OCI-LY7 (cell line): ENCODE results near the gene COPE. TPM values are rescaled to one million over a fixed set of nuclear protein-coding genes. Genes with fewer than 3 reads are reported as not detected.
"Not testable (repeated sequence)": the region's sequence is repeated elsewhere in the genome, so short reads cannot be mapped to it uniquely, and the experiment has no call there.

Experiments
- BruUV-seq: library from RNA; stranded (reverse); fragments of 400-500 nt; replicated peaks from 2 replicates; lab custom pipeline; 2021; lab: Mats Ljungman, UMichigan
- CTCF ChIA-PET: fragments of 300-600 bp; sonication (Branson Sonifier 250); formaldehyde crosslinking; loops from one replicate; lab custom pipeline; 2022; ENCODE audit warnings: antibody characterized with exemption; ENCODE audit not compliant: unreplicated experiment; lab: Charles Lee
- POLR2A ChIA-PET: fragments of 300-600 bp; sonication (Branson Sonifier 250); formaldehyde crosslinking; loops from one replicate; lab custom pipeline; 2022; ENCODE audit warnings: antibody characterized with exemption; lab: Charles Lee
- DNase-seq: peaks from one replicate; pipeline ENCODE4 v3.0.0-alpha.2; 2015; ENCODE audit warnings: low spot score
- H2AFZ ChIP-seq: fragments of 200-600 bp; sonication (generic), shearing (Covaris generic); 2 replicates; pipeline ENCODE4 v1.6.1; 2014; ENCODE audit warnings: mild to moderate bottlenecking, antibody characterized with exemption, low read length, moderate library complexity
- H3K27ac ChIP-seq: fragments of 200-600 bp; sonication (generic); 2 replicates; pipeline ENCODE4 v1.5.1; 2014; ENCODE audit warnings: mixed run types, low read depth, mild to moderate bottlenecking, moderate library complexity, low read length, inconsistent platforms; ENCODE audit not compliant: poor library complexity, severe bottlenecking
- H3K36me3 ChIP-seq: fragments of 200-600 bp; sonication (generic); 2 replicates; pipeline ENCODE4 v1.6.1; 2014; ENCODE audit warnings: mild to moderate bottlenecking, antibody characterized with exemption, low read length, moderate library complexity, mixed read lengths; ENCODE audit not compliant: insufficient read depth
- H3K4me1 ChIP-seq: fragments of 200-600 bp; sonication (generic); 2 replicates; pipeline ENCODE4 v1.5.1; 2014; ENCODE audit warnings: mild to moderate bottlenecking, low read length; ENCODE audit not compliant: insufficient read depth, poor library complexity, severe bottlenecking
- H3K4me2 ChIP-seq: fragments of 200-600 bp; sonication (generic); 2 replicates; pipeline ENCODE4 v1.6.1; 2014; ENCODE audit warnings: mild to moderate bottlenecking, low read length
- H3K4me3 ChIP-seq: fragments of 200-600 bp; sonication (generic); 2 replicates; pipeline ENCODE4 v1.5.1; 2014; ENCODE audit warnings: mild to moderate bottlenecking, low read depth, low read length; ENCODE audit not compliant: poor library complexity, severe bottlenecking
- H3K79me2 ChIP-seq: fragments of 200-600 bp; sonication (generic); 2 replicates; pipeline ENCODE4 v1.6.1; 2016; ENCODE audit warnings: low read depth, mild to moderate bottlenecking, low read length, moderate library complexity, mixed read lengths; ENCODE audit not compliant: insufficient read depth
- H3K9me2 ChIP-seq: fragments of 200-600 bp; sonication (generic); 2 replicates; pipeline ENCODE4 v1.6.1; 2016; ENCODE audit warnings: mild to moderate bottlenecking, low read length, mixed read lengths; ENCODE audit not compliant: insufficient read depth
- H3K9me3 ChIP-seq: fragments of 200-600 bp; sonication (generic); 2 replicates; pipeline ENCODE4 v1.6.1; 2014; ENCODE audit warnings: mild to moderate bottlenecking, mixed run types, low read length, mixed read lengths
- H4K20me1 ChIP-seq: fragments of 200-600 bp; sonication (generic); 2 replicates; pipeline ENCODE4 v1.6.1; 2014; ENCODE audit warnings: mild to moderate bottlenecking, antibody characterized with exemption, low read length, moderate library complexity, mixed read lengths; ENCODE audit not compliant: insufficient read depth
- EZH2phosphoT487 ChIP-seq: fragments of 200-600 bp; sonication (generic); IDR thresholded peaks from 2 replicates; pipeline ENCODE4 v1.6.1; 2018; ENCODE audit warnings: low read depth, borderline replicate concordance, mild to moderate bottlenecking, mixed run types, antibody characterized with exemption, low read length, moderate library complexity, mixed read lengths
- intact Hi-C: fragments of 100-400 bp; cut with micrococcal nuclease; formaldehyde crosslinking; loops from one replicate; pipeline ENCODE4 v1.10.0; 2022; ENCODE audit not compliant: unreplicated experiment
- total RNA-seq, 2 experiments: library from RNA; depleted of rRNA in 1 of 2; stranded (reverse); fragments of >200 nt in 1 of 2; shearing (Covaris generic) in 1 of 2; gene quantifications; 2 replicates each; pipeline ENCODE4 v1.2.3, GENCODE V29; 2014 to 2022
- TF ChIP-seq, protein P1 (sequence below): fragments of 200-600 bp; sonication (generic); conservative IDR thresholded peaks from 2 replicates; pipeline ENCODE4 v1.5.1; 2014; ENCODE audit warnings: mild to moderate bottlenecking, antibody characterized with exemption, low read length, moderate library complexity, mixed read lengths

COPE gene
- total RNA-seq, 2 experiments from 2014 or later: 255 to 256 TPM

DNA sequence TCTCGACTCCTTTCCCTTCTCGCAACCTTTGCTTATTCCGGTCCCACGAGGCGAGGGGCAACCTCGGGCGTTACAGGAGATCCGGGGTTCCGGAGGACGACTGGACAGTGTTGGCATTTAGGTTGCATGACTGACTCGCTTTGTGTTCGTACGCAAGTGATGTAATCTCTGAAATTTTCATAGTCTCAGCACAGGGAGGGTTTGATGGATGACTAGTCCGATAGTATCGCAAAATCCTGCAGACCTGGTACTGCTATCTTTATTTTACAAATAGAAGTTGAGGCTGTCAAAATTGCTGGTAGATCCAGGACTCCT is 670 bp upstream of the COPE start:
- Histone ChIP-seq H4K20me1 (peaks cover 5% of the 10 kb centered on the region; the same call in 1 of the 2 replicates), H3K79me2 (peaks cover 48% of the 10 kb centered on the region), H3K4me3 (peak overlapping the region; percentile 96), H3K27ac (no peak overlapping the region), H2AFZ (0 out of 2 replicates have a peak overlapping the region, but pooled peaks have one; percentile 38), H3K4me2 (peak overlapping the region; percentile 94), H3K9me2 (no peaks in the 10 kb centered on the region), H3K4me1 (peaks cover 14% of the 10 kb centered on the region), H3K9me3 (no peaks in the 10 kb centered on the region), H3K36me3 (peaks cover 54% of the 10 kb centered on the region)
- no peak for TF ChIP-seq EZH2phosphoT487
- TF ChIP-seq, protein P1, sequence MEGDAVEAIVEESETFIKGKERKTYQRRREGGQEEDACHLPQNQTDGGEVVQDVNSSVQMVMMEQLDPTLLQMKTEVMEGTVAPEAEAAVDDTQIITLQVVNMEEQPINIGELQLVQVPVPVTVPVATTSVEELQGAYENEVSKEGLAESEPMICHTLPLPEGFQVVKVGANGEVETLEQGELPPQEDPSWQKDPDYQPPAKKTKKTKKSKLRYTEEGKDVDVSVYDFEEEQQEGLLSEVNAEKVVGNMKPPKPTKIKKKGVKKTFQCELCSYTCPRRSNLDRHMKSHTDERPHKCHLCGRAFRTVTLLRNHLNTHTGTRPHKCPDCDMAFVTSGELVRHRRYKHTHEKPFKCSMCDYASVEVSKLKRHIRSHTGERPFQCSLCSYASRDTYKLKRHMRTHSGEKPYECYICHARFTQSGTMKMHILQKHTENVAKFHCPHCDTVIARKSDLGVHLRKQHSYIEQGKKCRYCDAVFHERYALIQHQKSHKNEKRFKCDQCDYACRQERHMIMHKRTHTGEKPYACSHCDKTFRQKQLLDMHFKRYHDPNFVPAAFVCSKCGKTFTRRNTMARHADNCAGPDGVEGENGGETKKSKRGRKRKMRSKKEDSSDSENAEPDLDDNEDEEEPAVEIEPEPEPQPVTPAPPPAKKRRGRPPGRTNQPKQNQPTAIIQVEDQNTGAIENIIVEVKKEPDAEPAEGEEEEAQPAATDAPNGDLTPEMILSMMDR: no peak
- ChIA-PET CTCF (interaction anchor here (0.6 to 1.0 kb wide), 2 partner anchors 18 to 254 kb away, joined by 3 to 4 read pairs; no protein-coding TSS in a partner anchor), POLR2A (interaction anchor here (0.7 to 1.7 kb wide), 9 partner anchors 8 to 237 kb away, joined by 3 to 8 read pairs (median 3); no protein-coding TSS in a partner anchor)
- TSS peak; percentile 91 for BruUV-seq
- DNase-seq: no peak
- intact Hi-C loops: loop anchor here (1.0 kb wide), 1 partner anchor 66 kb away; no protein-coding TSS in a partner anchor

DNA sequence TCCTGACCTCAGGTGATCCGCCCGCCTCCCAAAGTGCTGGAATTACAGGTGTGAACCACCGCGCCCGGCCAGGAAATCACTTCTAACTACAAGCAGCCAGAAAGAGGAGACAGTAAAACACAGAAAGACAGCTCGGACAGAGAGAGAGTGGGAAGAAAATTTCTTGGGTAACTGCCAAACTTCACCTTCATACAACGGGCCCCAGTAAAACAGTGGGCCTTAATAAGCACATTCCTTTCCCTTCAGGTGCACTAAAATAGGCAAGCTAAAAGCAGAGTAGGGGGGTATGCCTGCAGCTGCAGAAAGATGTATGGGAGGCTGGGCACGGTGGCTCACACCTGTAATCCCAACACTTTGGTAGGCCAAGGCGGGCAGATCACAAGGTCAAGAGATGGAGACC is 1.6 kb downstream of the COPE start:
- H3K79me2 ChIP-seq: peaks cover 48% of the 10 kb centered on the region
- peak overlapping the region; percentile 98 for H3K4me2 ChIP-seq
- H3K4me1 ChIP-seq: peaks cover 14% of the 10 kb centered on the region
- peaks cover 57% of the 10 kb centered on the region for H3K36me3 ChIP-seq
- BruUV-seq, H2AFZ ChIP-seq, H3K9me2 ChIP-seq, H3K27ac ChIP-seq, H4K20me1 ChIP-seq, H3K9me3 ChIP-seq, CTCF ChIA-PET, DNase-seq, intact Hi-C loops: not testable (repeated sequence)
- POLR2A ChIA-PET: interaction anchor here (0.6 kb wide), 1 partner anchor 42 kb away, joined by 3 read pairs; no protein-coding TSS in a partner anchor
- peak overlapping the region; percentile 96 for H3K4me3 ChIP-seq

DNA sequence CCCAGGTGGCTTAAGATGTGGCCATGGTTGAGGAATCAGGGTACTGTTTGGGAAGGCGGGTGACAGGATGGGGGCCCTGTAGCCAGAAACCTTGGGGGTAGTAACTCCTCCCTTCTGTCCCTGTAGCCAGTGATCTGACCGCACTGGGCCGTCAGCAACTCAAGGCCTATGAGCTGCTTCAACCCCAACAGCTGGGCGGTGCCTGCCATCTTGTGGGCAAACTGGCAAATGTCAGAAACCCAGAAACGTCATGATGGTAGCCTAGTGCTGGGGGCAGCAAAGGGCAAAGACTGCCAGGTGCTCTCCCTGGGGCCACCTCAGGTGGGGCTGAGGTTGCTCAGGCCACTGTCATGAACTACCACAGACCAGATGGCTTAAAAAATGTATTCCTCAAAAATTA is 3.5 kb downstream of the COPE start:
- peak; percentile 41 for DNase-seq
- Histone ChIP-seq H3K4me2 (no peak overlapping the region), H4K20me1 (peaks cover 5% of the 10 kb centered on the region; the same call in 1 of the 2 replicates), H3K36me3 (peaks cover 59% of the 10 kb centered on the region), H3K9me2 (no peaks in the 10 kb centered on the region), H3K4me3 (no peak overlapping the region), H3K4me1 (peaks cover 13% of the 10 kb centered on the region), H3K27ac (no peak overlapping the region), H3K9me3 (no peaks in the 10 kb centered on the region), H2AFZ (no peak overlapping the region), H3K79me2 (peaks cover 42% of the 10 kb centered on the region)
- CTCF ChIA-PET: no interaction called here
- no TSS peak for BruUV-seq
- POLR2A ChIA-PET: no interaction called here
- intact Hi-C loops: no loop called here
- TF ChIP-seq, protein P1: peak; percentile 66
- TF ChIP-seq EZH2phosphoT487: no peak
